Ovary (tissue), 3 donors: ENCODE results near the gene PRSS27.

Source experiments
- POLR2A ChIP-seq: fragments of 450-650 bp; IDR thresholded peaks from one replicate; pipeline ENCODE4 v1.6.1; 2017; ENCODE audit warnings: antibody characterized with exemption, mild to moderate bottlenecking, moderate library complexity
- TF ChIP-seq, protein P1 (sequence below), 3 donors: fragments of 450-650 bp in 2 of 3; fragments of 200-600 bp in 1 of 3; IDR thresholded peaks; one replicate each; pipeline versions ENCODE4 v1.5.1 to v1.8.0; 2016 to 2022; ENCODE audit warnings: antibody characterized with exemption in 3 of 3, mild to moderate bottlenecking in 1 of 3
- donor health status: DM: no; HTN: no; CAD: no.

DNA sequence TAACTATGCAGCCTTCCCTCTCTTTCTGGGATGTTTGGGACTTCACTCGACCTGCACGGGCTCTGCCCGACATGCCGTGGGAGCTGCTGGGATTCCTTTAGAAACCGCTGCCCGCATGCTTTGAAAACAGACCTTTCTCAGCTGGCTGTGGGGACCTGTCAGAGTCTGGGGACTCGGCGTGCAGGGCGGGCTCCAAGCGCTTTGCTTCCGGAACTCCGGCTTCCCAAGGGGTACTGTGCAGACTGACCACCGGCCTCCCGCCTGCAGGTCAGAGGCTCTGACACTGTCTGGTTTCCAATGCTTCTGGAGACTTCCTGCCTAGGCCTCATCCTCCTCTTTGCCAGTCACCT is 11.8 kb downstream of the PRSS27 start:
- TF ChIP-seq, protein P1, sequence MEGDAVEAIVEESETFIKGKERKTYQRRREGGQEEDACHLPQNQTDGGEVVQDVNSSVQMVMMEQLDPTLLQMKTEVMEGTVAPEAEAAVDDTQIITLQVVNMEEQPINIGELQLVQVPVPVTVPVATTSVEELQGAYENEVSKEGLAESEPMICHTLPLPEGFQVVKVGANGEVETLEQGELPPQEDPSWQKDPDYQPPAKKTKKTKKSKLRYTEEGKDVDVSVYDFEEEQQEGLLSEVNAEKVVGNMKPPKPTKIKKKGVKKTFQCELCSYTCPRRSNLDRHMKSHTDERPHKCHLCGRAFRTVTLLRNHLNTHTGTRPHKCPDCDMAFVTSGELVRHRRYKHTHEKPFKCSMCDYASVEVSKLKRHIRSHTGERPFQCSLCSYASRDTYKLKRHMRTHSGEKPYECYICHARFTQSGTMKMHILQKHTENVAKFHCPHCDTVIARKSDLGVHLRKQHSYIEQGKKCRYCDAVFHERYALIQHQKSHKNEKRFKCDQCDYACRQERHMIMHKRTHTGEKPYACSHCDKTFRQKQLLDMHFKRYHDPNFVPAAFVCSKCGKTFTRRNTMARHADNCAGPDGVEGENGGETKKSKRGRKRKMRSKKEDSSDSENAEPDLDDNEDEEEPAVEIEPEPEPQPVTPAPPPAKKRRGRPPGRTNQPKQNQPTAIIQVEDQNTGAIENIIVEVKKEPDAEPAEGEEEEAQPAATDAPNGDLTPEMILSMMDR (IDR thresholded peaks at IDR 0.05) = no peak
- TF ChIP-seq POLR2A = no peak
